ENCODE results near the gene MYD88. TPM values are rescaled to one million over a fixed set of nuclear protein-coding genes. Genes with fewer than 3 reads are reported as not detected.

Gene MYD88
- total and polyA plus RNA-seq, 3 donors from 2014 or later, result 18.7 to 30.1 (median 22.3) TPM

- H3K36me3 ChIP-seq (ENCODE audit: low read depth, missing control alignments), result no peaks in the 10 kb centered on the region
- no peak for DNase-seq
- H3K9me3 ChIP-seq, result no peaks in the 10 kb centered on the region
- 86 to 92% methylated on average over 4 of the region's 4 CpGs for WGBS, 2 donors
- no peak overlapping the region for H3K27ac ChIP-seq
- H3K4me1 ChIP-seq, result no peaks in the 10 kb centered on the region
- H3K27me3 ChIP-seq, result no peaks in the 10 kb centered on the region
- H3K4me3 ChIP-seq, result no peak overlapping the region
- no peak for TF ChIP-seq POLR2A (IDR thresholded peaks at IDR 0.05)
- TF ChIP-seq CTCF (IDR thresholded peaks at IDR 0.05), result no peak
- intact Hi-C loops (cut with DNase I; ENCODE audit: low total_unique reads), result no loop called here
Observed at GRCh38 chr3:38170722-38171121, 32.3 kb downstream of the MYD88 start.

- no peak overlapping the region for H3K27ac ChIP-seq
- intact Hi-C loops (cut with DNase I; ENCODE audit: low total_unique reads), result no loop called here
- no peaks in the 10 kb centered on the region for H3K9me3 ChIP-seq
- no peak for DNase-seq
- H3K27me3 ChIP-seq, result no peaks in the 10 kb centered on the region
- no peaks in the 10 kb centered on the region for H3K36me3 ChIP-seq (ENCODE audit: low read depth, missing control alignments)
- no peak for TF ChIP-seq CTCF (IDR thresholded peaks at IDR 0.05)
- TF ChIP-seq POLR2A (IDR thresholded peaks at IDR 0.05), result no peak
- no peak overlapping the region for H3K4me3 ChIP-seq
- 93 to 94% methylated on average over 2 of the region's 2 CpGs for WGBS, 2 donors
- no peaks in the 10 kb centered on the region for H3K4me1 ChIP-seq
Observed at GRCh38 chr3:38171622-38172021, 33.2 kb downstream of the MYD88 start.

GRCh38 chr3:38173834-38174418 lies 35.5 kb downstream of the MYD88 start:
- 89 to 91% methylated on average over 5 of the region's 5 CpGs for WGBS, 2 donors
- no peaks in the 10 kb centered on the region for H3K9me3 ChIP-seq
- no peak overlapping the region for H3K27ac ChIP-seq
- no peaks in the 10 kb centered on the region for H3K27me3 ChIP-seq
- H3K4me1 ChIP-seq, result no peaks in the 10 kb centered on the region
- no peak for DNase-seq
- intact Hi-C loops (cut with DNase I; ENCODE audit: low total_unique reads), result no loop called here
- no peaks in the 10 kb centered on the region for H3K36me3 ChIP-seq (ENCODE audit: low read depth, missing control alignments)
- TF ChIP-seq POLR2A (IDR thresholded peaks at IDR 0.05) (no peak), CTCF (IDR thresholded peaks at IDR 0.05) (no peak)
- no peak overlapping the region for H3K4me3 ChIP-seq

GRCh38 chr3:38177181-38177580 lies 38.7 kb downstream of the MYD88 start:
- no peak overlapping the region for H3K4me3 ChIP-seq
- no peaks in the 10 kb centered on the region for H3K27me3 ChIP-seq
- no peaks in the 10 kb centered on the region for H3K9me3 ChIP-seq
- H3K36me3 ChIP-seq (ENCODE audit: low read depth, missing control alignments), result no peaks in the 10 kb centered on the region
- H3K4me1 ChIP-seq, result no peaks in the 10 kb centered on the region
- no peak for TF ChIP-seq POLR2A (IDR thresholded peaks at IDR 0.05)
- no peak for TF ChIP-seq CTCF (IDR thresholded peaks at IDR 0.05)
- no peak for DNase-seq
- 27 to 38% methylated on average over 2 of the region's 2 CpGs for WGBS, 2 donors
- H3K27ac ChIP-seq, result no peak overlapping the region
- intact Hi-C loops (cut with DNase I; ENCODE audit: low total_unique reads), result no loop called here

- TF ChIP-seq CTCF (IDR thresholded peaks at IDR 0.05) (no peak), POLR2A (IDR thresholded peaks at IDR 0.05) (no peak)
Observed at GRCh38 chr3:38186781-38187180, 48.3 kb downstream of the MYD88 start.

More at GRCh38 chr3:38186781-38187180, 48.3 kb downstream of the MYD88 start:
- no peaks in the 10 kb centered on the region for H3K4me1 ChIP-seq
- H3K27ac ChIP-seq, result no peak overlapping the region
- no peak overlapping the region for H3K4me3 ChIP-seq
- no peaks in the 10 kb centered on the region for H3K27me3 ChIP-seq
- no peaks in the 10 kb centered on the region for H3K36me3 ChIP-seq (ENCODE audit: low read depth, missing control alignments)
- intact Hi-C loops (cut with DNase I; ENCODE audit: low total_unique reads), result no loop called here
- 96 to 100% methylated on average over 1 of the region's 1 CpG for WGBS, 2 donors
- no peak for DNase-seq
- no peaks in the 10 kb centered on the region for H3K9me3 ChIP-seq
